ENCODE results near the gene CPTP. TPM values are rescaled to one million over a fixed set of nuclear protein-coding genes. Genes with fewer than 3 reads are reported as not detected.

The CPTP gene
- total RNA-seq, 3 donors from 2014 or later (not counting 1 experiment from before 2014, with no cell fraction given): 8.0 to 14.6 (median 12.3) TPM

DNA sequence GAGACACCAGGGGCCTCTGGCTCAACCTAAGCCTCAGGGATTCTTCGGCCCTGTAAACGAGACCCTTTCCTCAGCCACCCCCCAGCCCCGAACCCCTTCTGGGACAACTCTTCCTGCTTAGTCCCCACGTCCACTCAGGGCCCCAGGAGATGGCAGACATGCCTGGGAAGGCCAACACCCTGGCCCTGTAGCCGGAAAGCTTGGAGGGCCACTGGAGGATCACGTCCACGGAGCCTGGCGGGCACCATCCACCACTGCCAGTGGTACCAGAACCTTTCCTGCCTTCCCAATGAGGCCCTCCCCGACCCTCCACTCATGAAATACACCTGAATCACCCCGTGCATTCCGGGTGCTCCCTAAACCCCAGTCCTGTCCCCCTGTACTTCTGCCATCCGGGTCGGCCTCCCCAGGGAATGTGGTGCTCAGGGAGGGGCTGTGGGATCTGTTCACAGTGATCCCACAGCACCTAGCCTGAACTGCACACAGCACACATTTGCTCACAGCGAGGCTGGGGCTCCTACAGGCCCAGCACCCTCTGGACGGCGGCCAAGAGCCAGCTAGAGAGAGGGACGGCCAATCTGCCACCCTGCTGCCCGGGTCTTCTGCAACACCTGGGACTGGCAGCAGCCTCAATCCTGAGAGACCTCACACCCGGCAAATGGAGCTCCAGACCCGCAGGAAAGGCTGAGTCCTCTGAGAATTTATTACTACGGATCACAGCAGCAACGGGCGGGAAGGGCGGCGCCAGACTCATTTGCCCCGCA is 48.6 kb downstream of the CPTP start:
- no peaks in the 10 kb centered on the region for H3K9me3 ChIP-seq (ENCODE audit: control insufficient read depth, insufficient read depth, low read length)
- peaks cover 10 to 27% of the 10 kb centered on the region in 2 donors for H3K4me1 Mint-ChIP-seq
- H3K27ac ChIP-seq (ENCODE audit: low read length): no peak overlapping the region
- H3K27me3 ChIP-seq (ENCODE audit: control insufficient read depth, insufficient read depth, low read length): no peaks in the 10 kb centered on the region
- H3K27ac Mint-ChIP-seq: peak overlapping the region; percentile 38 to 60
- 92% methylated on average over 26 of the region's 26 CpGs for WGBS (ENCODE audit: insufficient coverage)
- no peak for DNase-seq
- H3K36me3 Mint-ChIP-seq: no peaks in the 10 kb centered on the region
- no peak overlapping the region for H3K4me3 ChIP-seq (ENCODE audit: low read length)
- peak overlapping the region; percentile 57 for H3K4me3 Mint-ChIP-seq
- no peaks in the 10 kb centered on the region for H3K9me3 Mint-ChIP-seq
- peaks cover 9% of the 10 kb centered on the region for H3K36me3 ChIP-seq (ENCODE audit: control insufficient read depth, insufficient read depth, low read length)
- H3K4me1 ChIP-seq (ENCODE audit: control insufficient read depth, insufficient read depth, low read length): peaks cover 49% of the 10 kb centered on the region
- intact Hi-C loops (cut with micrococcal nuclease): no loop called here
- no peak for ATAC-seq
- no peaks in the 10 kb centered on the region for H3K27me3 Mint-ChIP-seq (ENCODE audit: low read depth in 2 of 2)
- TF ChIP-seq, protein P1, sequence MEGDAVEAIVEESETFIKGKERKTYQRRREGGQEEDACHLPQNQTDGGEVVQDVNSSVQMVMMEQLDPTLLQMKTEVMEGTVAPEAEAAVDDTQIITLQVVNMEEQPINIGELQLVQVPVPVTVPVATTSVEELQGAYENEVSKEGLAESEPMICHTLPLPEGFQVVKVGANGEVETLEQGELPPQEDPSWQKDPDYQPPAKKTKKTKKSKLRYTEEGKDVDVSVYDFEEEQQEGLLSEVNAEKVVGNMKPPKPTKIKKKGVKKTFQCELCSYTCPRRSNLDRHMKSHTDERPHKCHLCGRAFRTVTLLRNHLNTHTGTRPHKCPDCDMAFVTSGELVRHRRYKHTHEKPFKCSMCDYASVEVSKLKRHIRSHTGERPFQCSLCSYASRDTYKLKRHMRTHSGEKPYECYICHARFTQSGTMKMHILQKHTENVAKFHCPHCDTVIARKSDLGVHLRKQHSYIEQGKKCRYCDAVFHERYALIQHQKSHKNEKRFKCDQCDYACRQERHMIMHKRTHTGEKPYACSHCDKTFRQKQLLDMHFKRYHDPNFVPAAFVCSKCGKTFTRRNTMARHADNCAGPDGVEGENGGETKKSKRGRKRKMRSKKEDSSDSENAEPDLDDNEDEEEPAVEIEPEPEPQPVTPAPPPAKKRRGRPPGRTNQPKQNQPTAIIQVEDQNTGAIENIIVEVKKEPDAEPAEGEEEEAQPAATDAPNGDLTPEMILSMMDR (IDR thresholded peaks at IDR 0.05): no peak

DNA sequence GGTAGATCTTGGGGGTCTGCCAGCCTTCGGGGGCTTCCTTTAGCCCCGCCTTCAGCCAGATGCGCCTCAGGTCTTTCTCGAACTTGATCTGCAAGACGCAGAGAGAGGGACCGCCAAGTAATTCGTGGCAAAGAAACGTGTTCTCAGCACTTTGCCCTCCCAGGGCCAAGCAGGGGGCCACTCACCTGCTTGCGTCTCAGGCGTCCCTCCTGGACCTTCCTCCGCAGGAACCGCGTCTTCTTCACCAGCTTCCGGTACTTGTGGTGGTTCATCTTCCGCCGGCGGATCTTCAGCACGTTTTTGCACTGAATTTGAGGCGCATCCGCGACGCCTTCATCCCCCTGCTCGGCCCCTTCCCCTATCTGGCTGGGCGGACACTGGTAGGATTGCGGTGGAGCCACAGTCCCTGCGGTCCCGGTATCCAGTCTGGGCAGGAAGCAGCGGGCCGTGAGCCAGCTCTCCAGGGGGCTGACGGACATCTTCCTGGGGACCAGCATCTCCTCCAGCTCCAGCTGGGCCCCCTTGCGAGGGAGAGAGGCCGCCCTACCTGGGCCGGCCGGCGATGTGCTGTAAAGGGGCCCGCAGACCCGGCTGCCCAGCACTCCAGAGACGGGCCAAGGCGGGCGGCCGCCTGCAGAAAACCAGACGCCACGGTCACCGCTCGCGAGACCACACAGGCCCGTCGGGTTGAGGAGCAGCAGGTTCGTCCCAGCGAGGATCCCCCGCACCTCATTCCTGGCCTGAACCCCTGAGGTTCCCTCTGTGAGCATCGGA is 49.4 kb downstream of the CPTP start:
- H3K27me3 ChIP-seq (ENCODE audit: control insufficient read depth, insufficient read depth, low read length): no peaks in the 10 kb centered on the region
- intact Hi-C loops (cut with micrococcal nuclease): loop anchor here (2.0 kb wide), 2 partner anchors 19 to 33 kb away; partner anchors contain the start of gene MRPL20
- H3K4me1 ChIP-seq (ENCODE audit: control insufficient read depth, insufficient read depth, low read length): peaks cover 49% of the 10 kb centered on the region
- H3K27ac ChIP-seq (ENCODE audit: low read length): peak overlapping the region; percentile 96
- ATAC-seq (no peak), DNase-seq (peak in 1 of 2 donors; percentile 29)
- TF ChIP-seq, protein P1 (IDR thresholded peaks at IDR 0.05): no peak
- peaks cover 10 to 27% of the 10 kb centered on the region in 2 donors for H3K4me1 Mint-ChIP-seq
- H3K9me3 Mint-ChIP-seq: no peaks in the 10 kb centered on the region
- peak overlapping the region; percentile 97 to 98 for H3K27ac Mint-ChIP-seq
- H3K36me3 ChIP-seq (ENCODE audit: control insufficient read depth, insufficient read depth, low read length): peaks cover 9% of the 10 kb centered on the region
- 60% methylated on average over 52 of the region's 52 CpGs for WGBS (ENCODE audit: insufficient coverage)
- no peaks in the 10 kb centered on the region for H3K36me3 Mint-ChIP-seq
- no peaks in the 10 kb centered on the region for H3K27me3 Mint-ChIP-seq (ENCODE audit: low read depth in 2 of 2)
- H3K9me3 ChIP-seq (ENCODE audit: control insufficient read depth, insufficient read depth, low read length): no peaks in the 10 kb centered on the region
- H3K4me3 ChIP-seq (ENCODE audit: low read length): peak overlapping the region; percentile 80
- peak overlapping the region; percentile 83 for H3K4me3 Mint-ChIP-seq

DNA sequence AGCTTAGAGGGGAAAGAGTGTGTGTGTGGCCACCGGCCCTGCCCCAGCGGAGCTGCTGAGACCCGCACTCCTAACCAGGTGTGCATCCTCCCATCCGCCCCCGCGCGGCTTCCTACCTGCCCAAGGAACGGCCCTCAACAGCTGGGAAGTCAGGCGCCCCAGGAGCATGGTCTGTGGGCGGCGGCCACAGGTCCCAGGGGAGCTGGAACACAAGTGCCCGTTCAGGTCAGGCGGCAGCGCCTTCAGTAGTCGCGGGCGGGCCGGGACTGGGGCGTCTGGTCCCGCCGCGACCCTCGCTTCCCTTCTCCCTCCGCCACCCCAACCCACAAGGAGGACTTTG is 50.0 kb downstream of the CPTP start:
- H3K27ac ChIP-seq (ENCODE audit: low read length): peak overlapping the region; percentile 96
- peaks cover 10 to 27% of the 10 kb centered on the region in 2 donors for H3K4me1 Mint-ChIP-seq
- H3K27ac Mint-ChIP-seq: peak overlapping the region; percentile 97 to 98
- intact Hi-C loops (cut with micrococcal nuclease): loop anchor here (2.0 kb wide), 2 partner anchors 20 to 32 kb away; partner anchors contain the start of gene MRPL20
- ATAC-seq (no peak), DNase-seq (no peak)
- peaks cover 49% of the 10 kb centered on the region for H3K4me1 ChIP-seq (ENCODE audit: control insufficient read depth, insufficient read depth, low read length)
- under 1% methylated on average over 24 of the region's 24 CpGs for WGBS (ENCODE audit: insufficient coverage)
- no peaks in the 10 kb centered on the region for H3K36me3 Mint-ChIP-seq
- H3K4me3 Mint-ChIP-seq: peak overlapping the region; percentile 83
- no peaks in the 10 kb centered on the region for H3K9me3 ChIP-seq (ENCODE audit: control insufficient read depth, insufficient read depth, low read length)
- TF ChIP-seq, protein P1 (IDR thresholded peaks at IDR 0.05): no peak
- no peaks in the 10 kb centered on the region for H3K27me3 ChIP-seq (ENCODE audit: control insufficient read depth, insufficient read depth, low read length)
- peaks cover 9% of the 10 kb centered on the region for H3K36me3 ChIP-seq (ENCODE audit: control insufficient read depth, insufficient read depth, low read length)
- peak overlapping the region; percentile 80 for H3K4me3 ChIP-seq (ENCODE audit: low read length)
- no peaks in the 10 kb centered on the region for H3K9me3 Mint-ChIP-seq
- H3K27me3 Mint-ChIP-seq (ENCODE audit: low read depth in 2 of 2): no peaks in the 10 kb centered on the region
